Body of pancreas (tissue), 4 donors: Measurements from ENCODE around the gene ATP6V0A1. TPM values are rescaled to one million over a fixed set of nuclear protein-coding genes. Genes with fewer than 3 reads are reported as not detected.

Source experiments
- ATAC-seq: fragments of 150-250 bp; one replicate; pipeline ENCODE4 v1.9.1; 2016
- DNase-seq, 4 donors: peaks; one replicate each; pipeline ENCODE4 v3.0.0-alpha.2; 2019
- H3K27ac ChIP-seq, 4 donors: fragments of 200-600 bp; sonication (generic); 1 replicate in 3 of 4; 2 replicates in 1 of 4; pipeline versions ENCODE4 v1.5.1 to v1.6.1; 2016 to 2019; ENCODE audit warnings: mild to moderate bottlenecking in 1 of 4, mixed read lengths in 1 of 4, moderate library complexity in 1 of 4
- H3K27me3 ChIP-seq, 2 donors: fragments of 200-600 bp; sonication (generic); one replicate each; pipeline ENCODE4 v1.6.0; 2016; ENCODE audit warnings: mild to moderate bottlenecking in 1 of 2
- H3K36me3 ChIP-seq, 2 donors: fragments of 200-600 bp; sonication (generic); replicated peaks in 1 of 2; 2 replicates each; pipeline ENCODE4 v1.5.1; 2016; ENCODE audit warnings: low read depth in 2 of 2; ENCODE audit not compliant: insufficient read depth in 1 of 2
- H3K4me1 ChIP-seq: fragments of 200-600 bp; sonication (generic); one replicate; pipeline ENCODE4 v1.6.0; 2016
- H3K4me3 ChIP-seq, 2 donors: fragments of 200-600 bp; sonication (generic); 1 replicate in 1 of 2; 2 replicates in 1 of 2; pipeline ENCODE4 v1.5.1; 2016 to 2019
- H3K9me3 ChIP-seq, 3 donors: fragments of 200-600 bp; sonication (generic); 1 replicate in 2 of 3; 2 replicates in 1 of 3; pipeline ENCODE4 v1.5.1; 2016
- CTCF ChIP-seq, 7 experiments: fragments of 450-650 bp in 4 of 7; fragments of 200-600 bp in 3 of 7; sonication (generic) in 3 of 7; IDR thresholded peaks; one replicate each; pipeline ENCODE4 v1.5.1; 2016 to 2019; ENCODE audit warnings: antibody characterized with exemption in 7 of 7
- POLR2A ChIP-seq, 3 donors: fragments of 450-650 bp; IDR thresholded peaks; one replicate each; pipeline ENCODE4 v1.6.1; 2016; ENCODE audit warnings: antibody characterized with exemption in 3 of 3, mild to moderate bottlenecking in 2 of 3
- WGBS, 2 donors: methylation state at CpG; one replicate each; pipeline ENCODE4 v1.1.5; 2017; 5-methylcytosine and 5-hydroxymethylcytosine counted together
- intact Hi-C: fragments of 100-400 bp; cut with DNase I; formaldehyde crosslinking; loops from one replicate; pipeline ENCODE4 v1.15.1; 2023
- total RNA-seq, 2 donors: library from RNA; depleted of rRNA; stranded (reverse); fragments of >200 nt; gene quantifications; one replicate each; pipeline ENCODE4 v1.1.0, GENCODE V29; 2016

The ATP6V0A1 gene
- total RNA-seq, 2 donors from 2014 or later: 35.5 to 71.5 TPM

GRCh38 chr17:42521036-42521435 is 62.4 kb downstream of the ATP6V0A1 start:
- H3K4me3 ChIP-seq: no peak overlapping the region
- H3K36me3 ChIP-seq: no peaks in the 10 kb centered on the region
- 69 to 83% methylated on average over 8 of the region's 8 CpGs for WGBS, 2 donors
- H3K27me3 ChIP-seq: no peaks in the 10 kb centered on the region
- ATAC-seq: no peak
- intact Hi-C loops: no loop called here
- no peak for DNase-seq
- peaks cover 40% of the 10 kb centered on the region for H3K4me1 ChIP-seq
- TF ChIP-seq CTCF (IDR thresholded peaks at IDR 0.05): no peak
- TF ChIP-seq POLR2A (IDR thresholded peaks at IDR 0.05): no peak
- H3K9me3 ChIP-seq: no peaks in the 10 kb centered on the region
- peak overlapping the region; percentile 8 to 80 (median 70) for H3K27ac ChIP-seq

GRCh38 chr17:42521666-42522262 is 63.1 kb downstream of the ATP6V0A1 start:
- H3K4me3 ChIP-seq: no peak overlapping the region
- H3K27me3 ChIP-seq: no peaks in the 10 kb centered on the region
- TF ChIP-seq POLR2A (IDR thresholded peaks at IDR 0.05) (no peak), CTCF (IDR thresholded peaks at IDR 0.05) (no peak)
- ATAC-seq: no peak
- 82 to 90% methylated on average over 8 to 10 of the region's 11 CpGs for WGBS, 2 donors
- intact Hi-C loops: no loop called here
- peak overlapping the region in 1 of 4 donors; percentile 76 for H3K27ac ChIP-seq
- no peak for DNase-seq
- no peaks in the 10 kb centered on the region for H3K9me3 ChIP-seq
- H3K4me1 ChIP-seq: peaks cover 40% of the 10 kb centered on the region
- no peaks in the 10 kb centered on the region for H3K36me3 ChIP-seq

- intact Hi-C loops: no loop called here
- 73 to 87% methylated on average over 7 to 9 of the region's 9 CpGs for WGBS, 2 donors
- TF ChIP-seq POLR2A (IDR thresholded peaks at IDR 0.05) (no peak), CTCF (IDR thresholded peaks at IDR 0.05) (no peak)
These were observed 63.6 kb downstream of the ATP6V0A1 start for GRCh38 chr17:42522263-42522790.

GRCh38 chr17:42522798-42523278 is 64.2 kb downstream of the ATP6V0A1 start:
- ATAC-seq (no peak), DNase-seq (no peak)
- H3K27me3 ChIP-seq: no peaks in the 10 kb centered on the region
- TF ChIP-seq POLR2A (IDR thresholded peaks at IDR 0.05) (no peak), CTCF (IDR thresholded peaks at IDR 0.05) (no peak)
- intact Hi-C loops: no loop called here
- H3K27ac ChIP-seq: peak overlapping the region in 1 of 4 donors; percentile 15
- H3K9me3 ChIP-seq: no peaks in the 10 kb centered on the region
- 91 to 95% methylated on average over 4 to 6 of the region's 8 CpGs for WGBS, 2 donors
- H3K4me1 ChIP-seq: peaks cover 37% of the 10 kb centered on the region
- no peaks in the 10 kb centered on the region for H3K36me3 ChIP-seq
- no peak overlapping the region for H3K4me3 ChIP-seq

More at GRCh38 chr17:42522263-42522790, 63.6 kb downstream of the ATP6V0A1 start:
- peaks cover 41% of the 10 kb centered on the region for H3K4me1 ChIP-seq
- DNase-seq (no peak), ATAC-seq (no peak)
- H3K4me3 ChIP-seq: no peak overlapping the region
- peak overlapping the region in 1 of 4 donors; percentile 76 for H3K27ac ChIP-seq
- H3K27me3 ChIP-seq: no peaks in the 10 kb centered on the region
- H3K36me3 ChIP-seq: no peaks in the 10 kb centered on the region
- H3K9me3 ChIP-seq: no peaks in the 10 kb centered on the region

- no peaks in the 10 kb centered on the region for H3K9me3 ChIP-seq
- intact Hi-C loops: no loop called here
- H3K27me3 ChIP-seq: no peaks in the 10 kb centered on the region
- DNase-seq (no peak), ATAC-seq (no peak)
- no peak for TF ChIP-seq POLR2A (IDR thresholded peaks at IDR 0.05)
- TF ChIP-seq CTCF (IDR thresholded peaks at IDR 0.05): no peak
- no peak overlapping the region for H3K27ac ChIP-seq
- peaks cover 22% of the 10 kb centered on the region for H3K4me1 ChIP-seq
- 78 to 92% methylated on average over 2 of the region's 2 CpGs for WGBS, 2 donors
- H3K4me3 ChIP-seq: no peak overlapping the region
- no peaks in the 10 kb centered on the region for H3K36me3 ChIP-seq
These were observed 66.5 kb downstream of the ATP6V0A1 start for GRCh38 chr17:42525221-42525620.
